ENCODE data around the gene ADGRE2.

GRCh38 chr19:14768001-14768400 is 10.4 kb downstream of the ADGRE2 start:
- TF ChIP-seq ZNF384 (IDR thresholded peaks at IDR 0.05) (no peak), FOXA1 (IDR thresholded peaks at IDR 0.05) (no peak), FOXM1 (IDR thresholded peaks at IDR 0.05; ENCODE audit: borderline replicate concordance) (no peak), PKNOX1 (IDR thresholded peaks at IDR 0.05) (no peak), BHLHE40 (IDR thresholded peaks at IDR 0.05; ENCODE audit: borderline replicate concordance) (no peak), SP1 (IDR thresholded peaks at IDR 0.05) (no peak), LEF1 (IDR thresholded peaks at IDR 0.05; ENCODE audit: borderline replicate concordance) (no peak)

Measured in HEK293T (cell line).